ENCODE results near the gene CAPS. TPM values are rescaled to one million over a fixed set of nuclear protein-coding genes. Genes with fewer than 3 reads are reported as not detected.

Gene CAPS
- polyA plus RNA-seq, 2 of the 4 experiments (the other 2 are of a cell fraction) = 1.4 to 1.7 TPM

- no peak for FAIRE-seq
- H3K4me2 ChIP-seq = no peak overlapping the region
- no peak for TF ChIP-seq HOXB13 (CRISPR knock-in tag; IDR thresholded peaks at IDR 0.05; ENCODE audit: low read depth)
- TF ChIP-seq SMC3 (IDR thresholded peaks at IDR 0.05) = no peak
- peak; percentile 6 for TF ChIP-seq MAFK (IDR thresholded peaks at IDR 0.05; ENCODE audit: partially characterized antibody)
- TF ChIP-seq CBX2 (IDR thresholded peaks at IDR 0.05; ENCODE audit: borderline replicate concordance, low read depth) = no peak
- no peak for DNase-seq (ENCODE audit: low read depth in 1 of 2, low spot score in 1 of 2)
- no peak for ATAC-seq
- CTCF ChIA-PET = interaction anchor here (0.5 to 3.0 kb wide), 4 partner anchors 11 to 152 kb away, joined by 3 to 17 read pairs (median 4); no protein-coding TSS in a partner anchor
- WGBS (ENCODE audit: missing lambda C conversion rate) = 100% methylated on average over 3 of the region's 3 CpGs
- H3K4me3 ChIP-seq = no peak overlapping the region
- no peak overlapping the region for H3K27ac ChIP-seq
- POLR2A ChIA-PET = no interaction called here
- H3K4me1 ChIP-seq = peaks cover 30% of the 10 kb centered on the region; the same call in 2 of the 3 replicates
- no peaks in the 10 kb centered on the region for H3K9me3 ChIP-seq
Measured at GRCh38 chr19:5956323-5956722, 42.3 kb downstream of the CAPS start.

- ATAC-seq (no peak; a peak in 1 of 6 replicates), DNase-seq (ENCODE audit: low read depth in 1 of 2, low spot score in 1 of 2) (no peak), FAIRE-seq (no peak)
- Histone ChIP-seq H3K4me2 (no peak overlapping the region), H3K4me3 (no peak overlapping the region), H3K4me1 (peaks cover 30% of the 10 kb centered on the region; the same call in 2 of the 3 replicates), H3K27ac (no peak overlapping the region), H3K9me3 (no peaks in the 10 kb centered on the region)
- TF ChIP-seq ZSCAN20 (CRISPR knock-in tag; IDR thresholded peaks at IDR 0.05) (no peak), EP300 (IDR thresholded peaks at IDR 0.05) (no peak), ATOH8 (CRISPR knock-in tag; IDR thresholded peaks at IDR 0.05; ENCODE audit: low read depth) (no peak), FOSB (CRISPR knock-in tag; IDR thresholded peaks at IDR 0.05) (no peak), ZC3H11A (IDR thresholded peaks at IDR 0.05) (no peak), FOXS1 (CRISPR knock-in tag; IDR thresholded peaks at IDR 0.05) (no peak), MYC (IDR thresholded peaks at IDR 0.05; ENCODE audit: borderline replicate concordance, low read length) (no peak), ELK1 (IDR thresholded peaks at IDR 0.05; ENCODE audit: low read depth, low read length) (no peak), EHF (CRISPR knock-in tag; IDR thresholded peaks at IDR 0.05) (no peak), EHMT2 (IDR thresholded peaks at IDR 0.05; ENCODE audit: low read depth) (no peak), ZNF302 (CRISPR knock-in tag; IDR thresholded peaks at IDR 0.05) (no peak), SMC3 (IDR thresholded peaks at IDR 0.05) (no peak), USF2 (IDR thresholded peaks at IDR 0.05) (no peak), FOSL2 (IDR thresholded peaks at IDR 0.05) (no peak), FOSL2 (CRISPR knock-in tag; IDR thresholded peaks at IDR 0.05) (no peak), CEBPB (IDR thresholded peaks at IDR 0.05) (no peak), HOXB5 (CRISPR knock-in tag; IDR thresholded peaks at IDR 0.05) (no peak)
- POLR2A ChIA-PET = no interaction called here
- CTCF ChIA-PET = interaction anchor here (0.8 to 3.0 kb wide), 2 partner anchors 11 to 37 kb away, joined by 3 to 17 read pairs; no protein-coding TSS in a partner anchor
- 96% methylated on average over 12 of the region's 12 CpGs for WGBS (ENCODE audit: missing lambda C conversion rate)
Measured at GRCh38 chr19:5956728-5957127, 42.7 kb downstream of the CAPS start.

- CTCF ChIA-PET = interaction anchor here (3.0 kb wide), 1 partner anchor 10 kb away, joined by 17 read pairs; no protein-coding TSS in a partner anchor
- H3K4me3 ChIP-seq = no peak overlapping the region
- FAIRE-seq (no peak), DNase-seq (ENCODE audit: low read depth in 1 of 2, low spot score in 1 of 2) (no peak), ATAC-seq (no peak; a peak in 1 of 6 replicates)
- POLR2A ChIA-PET = no interaction called here
- no peak overlapping the region for H3K4me2 ChIP-seq
- H3K9me3 ChIP-seq = no peaks in the 10 kb centered on the region
- 81% methylated on average over 10 of the region's 10 CpGs for WGBS (ENCODE audit: missing lambda C conversion rate)
- H3K4me1 ChIP-seq = peaks cover 32% of the 10 kb centered on the region; the same call in 2 of the 3 replicates
- TF ChIP-seq HDAC2 (IDR thresholded peaks at IDR 0.05) = no peak
- TF ChIP-seq GATA3 (IDR thresholded peaks at IDR 0.05; ENCODE audit: borderline replicate concordance) = no peak
- no peak for TF ChIP-seq BHLHE40 (IDR thresholded peaks at IDR 0.05; ENCODE audit: low read depth, low read length)
- no peak for TF ChIP-seq NPAS2 (CRISPR knock-in tag; IDR thresholded peaks at IDR 0.05; ENCODE audit: borderline replicate concordance)
- H3K27ac ChIP-seq = no peak overlapping the region
Measured at GRCh38 chr19:5957170-5957569, 43.1 kb downstream of the CAPS start.
